ENCODE data around the gene CNOT6L. TPM values are rescaled to one million over a fixed set of nuclear protein-coding genes. Genes with fewer than 3 reads are reported as not detected.

The CNOT6L gene
- total RNA-seq, 2 donors from 2014 or later: 26.0 to 37.1 TPM

- no peaks in the 10 kb centered on the region for H3K4me1 Mint-ChIP-seq
- Histone ChIP-seq H3K27me3 (ENCODE audit: control insufficient read depth, insufficient read depth, low read length, poor library complexity, severe bottlenecking) (no peaks in the 10 kb centered on the region), H3K4me3 (ENCODE audit: low read length) (no peak overlapping the region), H3K9ac (ENCODE audit: extremely low read depth, low read length, poor library complexity, severe bottlenecking) (no peak overlapping the region), H3K36me3 (ENCODE audit: control insufficient read depth, insufficient read depth, low read length) (no peaks in the 10 kb centered on the region), H3K4me1 (ENCODE audit: control insufficient read depth, insufficient read depth, low read length) (no peaks in the 10 kb centered on the region), H3K27ac (ENCODE audit: low read depth, low read length) (no peak overlapping the region), H3K9me3 (ENCODE audit: control insufficient read depth, low read length) (no peaks in the 10 kb centered on the region)
- no peaks in the 10 kb centered on the region for H3K36me3 Mint-ChIP-seq (ENCODE audit: low read depth)
- DNase-seq: no peak
- no peaks in the 10 kb centered on the region for H3K9me3 Mint-ChIP-seq
- H3K27ac Mint-ChIP-seq: no peak overlapping the region
- H3K27me3 Mint-ChIP-seq (ENCODE audit: insufficient read depth): no peaks in the 10 kb centered on the region
- TF ChIP-seq, protein P1, sequence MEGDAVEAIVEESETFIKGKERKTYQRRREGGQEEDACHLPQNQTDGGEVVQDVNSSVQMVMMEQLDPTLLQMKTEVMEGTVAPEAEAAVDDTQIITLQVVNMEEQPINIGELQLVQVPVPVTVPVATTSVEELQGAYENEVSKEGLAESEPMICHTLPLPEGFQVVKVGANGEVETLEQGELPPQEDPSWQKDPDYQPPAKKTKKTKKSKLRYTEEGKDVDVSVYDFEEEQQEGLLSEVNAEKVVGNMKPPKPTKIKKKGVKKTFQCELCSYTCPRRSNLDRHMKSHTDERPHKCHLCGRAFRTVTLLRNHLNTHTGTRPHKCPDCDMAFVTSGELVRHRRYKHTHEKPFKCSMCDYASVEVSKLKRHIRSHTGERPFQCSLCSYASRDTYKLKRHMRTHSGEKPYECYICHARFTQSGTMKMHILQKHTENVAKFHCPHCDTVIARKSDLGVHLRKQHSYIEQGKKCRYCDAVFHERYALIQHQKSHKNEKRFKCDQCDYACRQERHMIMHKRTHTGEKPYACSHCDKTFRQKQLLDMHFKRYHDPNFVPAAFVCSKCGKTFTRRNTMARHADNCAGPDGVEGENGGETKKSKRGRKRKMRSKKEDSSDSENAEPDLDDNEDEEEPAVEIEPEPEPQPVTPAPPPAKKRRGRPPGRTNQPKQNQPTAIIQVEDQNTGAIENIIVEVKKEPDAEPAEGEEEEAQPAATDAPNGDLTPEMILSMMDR (conservative IDR thresholded peaks at IDR 0.05): no peak
- 17 to 70% methylated on average over 1 to 4 of the region's 4 CpGs for WGBS, 2 experiments (ENCODE audit: insufficient coverage in 1 of 2, insufficient read length in 1 of 2)
- no peak overlapping the region for H3K4me3 Mint-ChIP-seq
Measured at GRCh38 chr4:77706717-77707116, 112.5 kb downstream of the CNOT6L start.

DNA sequence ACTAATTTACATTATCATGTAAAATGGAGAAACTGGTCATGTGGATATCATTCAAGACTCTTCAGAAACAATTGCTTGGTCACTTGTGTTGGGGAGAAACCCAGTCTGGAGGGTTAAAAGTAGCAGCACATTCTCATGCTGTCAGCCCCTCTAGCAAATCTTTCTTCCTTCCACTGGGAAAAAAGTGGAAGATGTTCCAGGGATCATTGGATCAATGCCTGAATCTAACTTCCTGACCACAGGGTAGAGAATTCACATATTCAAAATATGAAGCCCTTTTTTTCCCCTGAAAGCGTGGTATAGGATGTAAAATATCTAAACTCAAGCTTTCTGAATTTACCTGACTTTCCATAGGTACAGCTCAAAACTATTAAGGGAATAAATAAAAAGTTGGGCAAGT lies 115.5 kb downstream of the CNOT6L start:
- Mint-ChIP-seq H3K4me1 (peaks cover 10% of the 10 kb centered on the region), H3K4me3 (no peak overlapping the region), H3K36me3 (ENCODE audit: low read depth) (no peaks in the 10 kb centered on the region), H3K27ac (no peak overlapping the region), H3K27me3 (ENCODE audit: insufficient read depth) (no peaks in the 10 kb centered on the region), H3K9me3 (no peaks in the 10 kb centered on the region)
- H3K4me1 ChIP-seq (ENCODE audit: control insufficient read depth, insufficient read depth, low read length): no peaks in the 10 kb centered on the region
- TF ChIP-seq, protein P1 (conservative IDR thresholded peaks at IDR 0.05): no peak
- no peaks in the 10 kb centered on the region for H3K36me3 ChIP-seq (ENCODE audit: control insufficient read depth, insufficient read depth, low read length)
- H3K4me3 ChIP-seq (ENCODE audit: low read length): no peak overlapping the region
- no peak overlapping the region for H3K27ac ChIP-seq (ENCODE audit: low read depth, low read length)
- WGBS, 2 experiments (ENCODE audit: insufficient coverage in 1 of 2, insufficient read length in 1 of 2): 100% methylated on average over 1 of the region's 1 CpG; no CpG with 5 or more reads in 1 of the 2 experiments
- H3K27me3 ChIP-seq (ENCODE audit: control insufficient read depth, insufficient read depth, low read length, poor library complexity, severe bottlenecking): no peaks in the 10 kb centered on the region
- H3K9ac ChIP-seq (ENCODE audit: extremely low read depth, low read length, poor library complexity, severe bottlenecking): no peak overlapping the region
- H3K9me3 ChIP-seq (ENCODE audit: control insufficient read depth, low read length): no peaks in the 10 kb centered on the region
- DNase-seq: no peak

GRCh38 chr4:77701121-77701520 lies 118.0 kb downstream of the CNOT6L start:
- Histone ChIP-seq H3K27ac (ENCODE audit: low read depth, low read length) (no peak overlapping the region), H3K36me3 (ENCODE audit: control insufficient read depth, insufficient read depth, low read length) (no peaks in the 10 kb centered on the region), H3K4me1 (ENCODE audit: control insufficient read depth, insufficient read depth, low read length) (no peaks in the 10 kb centered on the region), H3K27me3 (ENCODE audit: control insufficient read depth, insufficient read depth, low read length, poor library complexity, severe bottlenecking) (no peaks in the 10 kb centered on the region), H3K9ac (ENCODE audit: extremely low read depth, low read length, poor library complexity, severe bottlenecking) (no peak overlapping the region), H3K9me3 (ENCODE audit: control insufficient read depth, low read length) (no peaks in the 10 kb centered on the region), H3K4me3 (ENCODE audit: low read length) (no peak overlapping the region)
- no peaks in the 10 kb centered on the region for H3K27me3 Mint-ChIP-seq (ENCODE audit: insufficient read depth)
- no peak overlapping the region for H3K27ac Mint-ChIP-seq
- H3K9me3 Mint-ChIP-seq: no peaks in the 10 kb centered on the region
- TF ChIP-seq, protein P1 (conservative IDR thresholded peaks at IDR 0.05): no peak
- WGBS, 2 experiments (ENCODE audit: insufficient coverage in 1 of 2, insufficient read length in 1 of 2): 100% methylated on average over 2 of the region's 2 CpGs; no CpG with 5 or more reads in 1 of the 2 experiments
- DNase-seq: no peak
- H3K4me1 Mint-ChIP-seq: peaks cover 22% of the 10 kb centered on the region
- no peaks in the 10 kb centered on the region for H3K36me3 Mint-ChIP-seq (ENCODE audit: low read depth)
- no peak overlapping the region for H3K4me3 Mint-ChIP-seq
